Activated CD4-positive, alpha-beta T cell treated with anti-CD3 and anti-CD28 coated beads, Interleukin-2, amount 50 U/mL, for 24 hours (primary cell): ENCODE measurements around the gene SLC26A8.

Experiments
- DNase-seq, 2 donors: peaks; one replicate each; pipeline ENCODE4 v3.0.0-alpha.2; 2020; ENCODE audit warnings: low read depth in 1 of 2, low spot score in 1 of 2

The SLC26A8 gene, protein sequence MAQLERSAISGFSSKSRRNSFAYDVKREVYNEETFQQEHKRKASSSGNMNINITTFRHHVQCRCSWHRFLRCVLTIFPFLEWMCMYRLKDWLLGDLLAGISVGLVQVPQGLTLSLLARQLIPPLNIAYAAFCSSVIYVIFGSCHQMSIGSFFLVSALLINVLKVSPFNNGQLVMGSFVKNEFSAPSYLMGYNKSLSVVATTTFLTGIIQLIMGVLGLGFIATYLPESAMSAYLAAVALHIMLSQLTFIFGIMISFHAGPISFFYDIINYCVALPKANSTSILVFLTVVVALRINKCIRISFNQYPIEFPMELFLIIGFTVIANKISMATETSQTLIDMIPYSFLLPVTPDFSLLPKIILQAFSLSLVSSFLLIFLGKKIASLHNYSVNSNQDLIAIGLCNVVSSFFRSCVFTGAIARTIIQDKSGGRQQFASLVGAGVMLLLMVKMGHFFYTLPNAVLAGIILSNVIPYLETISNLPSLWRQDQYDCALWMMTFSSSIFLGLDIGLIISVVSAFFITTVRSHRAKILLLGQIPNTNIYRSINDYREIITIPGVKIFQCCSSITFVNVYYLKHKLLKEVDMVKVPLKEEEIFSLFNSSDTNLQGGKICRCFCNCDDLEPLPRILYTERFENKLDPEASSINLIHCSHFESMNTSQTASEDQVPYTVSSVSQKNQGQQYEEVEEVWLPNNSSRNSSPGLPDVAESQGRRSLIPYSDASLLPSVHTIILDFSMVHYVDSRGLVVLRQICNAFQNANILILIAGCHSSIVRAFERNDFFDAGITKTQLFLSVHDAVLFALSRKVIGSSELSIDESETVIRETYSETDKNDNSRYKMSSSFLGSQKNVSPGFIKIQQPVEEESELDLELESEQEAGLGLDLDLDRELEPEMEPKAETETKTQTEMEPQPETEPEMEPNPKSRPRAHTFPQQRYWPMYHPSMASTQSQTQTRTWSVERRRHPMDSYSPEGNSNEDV

DNA sequence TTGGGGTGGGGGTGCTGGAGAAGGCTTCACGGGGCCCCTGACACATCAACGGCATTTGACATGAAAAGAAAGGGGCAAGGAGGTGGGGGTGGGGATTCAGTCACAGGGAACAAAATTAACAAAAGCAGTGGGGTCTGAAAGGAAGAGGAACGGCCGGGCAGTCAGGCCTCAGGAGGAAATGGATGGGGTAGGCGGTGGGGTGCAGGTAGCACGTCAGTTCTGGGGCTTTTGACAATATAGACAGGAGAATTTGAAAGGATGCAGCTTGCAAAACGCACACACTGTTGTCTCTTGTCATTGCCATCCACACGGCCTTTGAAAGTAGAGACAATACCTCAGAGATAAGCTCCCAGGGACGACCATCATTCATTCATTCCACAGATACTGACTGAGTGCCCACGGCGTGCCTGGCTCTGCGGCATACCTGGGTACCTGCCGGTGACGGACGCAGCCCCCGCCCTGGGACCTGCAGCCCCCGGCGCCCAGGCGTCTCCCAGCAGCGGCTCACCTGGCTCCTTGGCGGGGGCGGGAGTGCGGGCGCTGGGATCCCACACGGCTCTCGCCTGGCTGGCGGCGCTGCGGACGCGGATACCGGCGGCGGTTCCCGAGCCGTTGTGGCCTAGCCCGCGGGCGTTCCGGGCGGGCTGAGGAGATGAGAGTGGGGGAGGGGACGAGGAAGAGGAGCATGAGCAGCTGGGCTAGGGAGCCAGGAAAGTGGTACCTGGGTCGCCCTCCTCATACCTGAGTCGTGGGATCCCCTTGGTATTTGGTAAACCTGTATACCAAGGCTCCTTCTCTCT is at the start of gene SLC26A8:
Gene SLC26A8, minus strand, starts transcription at position 646 of the 800 bp plus-strand sequence. CDS start 4,934 bp downstream, outside the sequence.
- DNase-seq = no peak

DNA sequence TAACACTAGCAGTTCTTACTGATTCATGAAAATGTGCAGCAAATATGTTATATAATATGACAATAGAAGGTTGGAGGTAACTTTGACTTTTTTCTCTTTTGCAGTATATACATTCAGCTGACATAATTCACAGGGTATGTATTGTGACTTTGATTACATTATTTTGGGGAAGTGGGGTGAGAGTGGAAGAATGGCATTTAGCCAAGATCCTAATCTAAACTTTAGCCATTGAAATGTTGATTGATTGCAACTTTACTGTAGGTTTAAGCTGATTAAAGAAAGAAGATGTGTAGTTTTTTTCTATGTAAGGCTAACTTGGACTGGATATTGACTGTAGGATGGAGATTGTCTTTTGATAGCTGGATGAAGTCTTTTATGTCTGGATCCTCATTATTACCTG is 49.1 kb upstream of the SLC26A8 start:
- DNase-seq = no peak

DNA sequence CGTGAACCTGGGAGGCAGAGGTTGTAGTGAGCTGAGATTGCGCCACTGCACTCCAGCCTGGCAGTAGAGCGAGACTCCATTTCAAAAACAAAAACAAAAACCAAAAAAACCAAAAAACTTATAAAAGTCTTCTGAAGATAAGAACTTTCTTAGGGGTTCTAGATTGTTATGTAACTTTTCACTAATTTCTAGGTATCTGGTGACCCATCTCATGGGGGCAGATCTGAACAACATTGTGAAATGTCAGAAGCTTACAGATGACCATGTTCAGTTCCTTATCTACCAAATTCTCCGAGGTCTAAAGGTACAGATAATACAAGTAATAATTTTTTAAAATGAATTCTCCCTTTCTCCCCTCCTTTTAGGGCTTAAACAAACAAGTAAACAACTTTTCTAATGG is 48.2 kb upstream of the SLC26A8 start:
- no peak for DNase-seq

DNA sequence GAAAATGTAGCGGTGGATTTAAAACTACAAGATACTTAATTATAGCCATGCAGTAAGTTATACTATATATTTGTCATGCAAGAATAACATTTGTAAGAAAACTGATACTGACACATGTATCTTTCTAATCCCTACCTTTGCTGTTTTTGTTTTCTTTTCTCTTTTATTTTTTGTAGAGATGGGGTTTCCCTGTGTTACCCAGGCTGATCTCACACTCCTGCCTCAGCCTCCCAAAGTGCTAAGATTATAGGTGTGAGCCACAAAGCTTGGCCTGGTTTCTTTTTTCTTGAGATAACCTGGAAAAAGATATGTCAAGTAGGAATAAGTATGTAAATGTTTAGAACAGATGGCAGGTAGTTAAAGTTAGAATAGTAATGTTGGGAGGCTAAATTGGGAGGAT is 47.3 kb upstream of the SLC26A8 start:
- DNase-seq = no peak

DNA sequence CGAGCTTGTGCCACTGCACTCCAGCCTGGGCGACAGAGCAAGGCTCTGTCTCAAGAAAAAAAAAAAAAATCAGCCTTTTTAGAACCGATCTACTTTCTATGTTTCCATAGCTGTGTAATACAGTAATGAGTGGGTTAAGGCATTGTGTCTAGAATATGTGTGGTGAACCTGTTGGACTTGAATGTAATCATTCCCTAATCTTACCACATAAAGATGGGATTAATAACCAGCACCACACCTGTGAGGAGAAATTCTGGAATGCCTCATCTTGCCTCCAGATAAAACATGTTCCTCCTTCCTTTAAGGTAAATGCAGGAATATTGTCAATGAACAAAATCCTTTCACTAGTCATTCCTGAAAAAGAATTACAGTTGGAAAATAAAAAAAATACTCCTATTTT is 46.8 kb upstream of the SLC26A8 start:
- no peak for DNase-seq

DNA sequence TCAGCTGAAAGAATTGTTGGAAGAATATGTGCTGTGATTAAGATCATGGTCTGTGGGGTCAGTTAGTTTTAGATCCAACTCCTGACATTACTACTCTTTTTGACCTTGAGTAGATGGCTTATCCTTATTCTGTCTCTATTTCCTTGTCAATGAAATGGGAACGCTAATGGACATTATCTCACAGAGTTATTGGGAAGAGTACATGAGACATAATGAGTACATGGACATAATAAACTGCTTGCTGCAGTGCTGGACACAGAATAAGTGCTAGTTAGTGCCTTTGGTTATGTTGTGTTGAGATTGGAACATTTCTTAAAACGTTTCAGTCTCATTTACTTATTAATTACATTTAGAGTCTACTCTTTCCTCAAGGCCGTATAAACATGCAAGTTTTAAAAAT is 45.8 kb upstream of the SLC26A8 start:
- no peak for DNase-seq

DNA sequence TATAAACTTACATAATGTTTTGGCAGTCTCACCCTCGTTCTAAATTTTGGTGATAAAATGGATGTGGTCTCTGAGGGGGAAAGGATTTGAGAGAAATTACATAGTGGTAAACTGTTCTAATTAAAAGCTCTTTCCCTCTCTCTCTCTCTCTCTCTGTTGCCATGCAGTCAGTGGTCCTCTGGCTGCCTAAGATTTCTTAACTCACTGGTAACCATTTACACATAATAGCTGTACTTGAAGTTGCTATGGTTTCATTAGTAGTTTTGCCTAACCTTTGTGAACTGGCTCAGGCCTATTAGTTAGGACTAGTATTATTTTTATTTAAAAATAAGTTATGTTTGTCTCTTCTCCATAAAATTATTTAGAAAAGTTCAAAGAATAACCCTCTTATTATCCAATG is 45.1 kb upstream of the SLC26A8 start:
- no peak for DNase-seq

DNA sequence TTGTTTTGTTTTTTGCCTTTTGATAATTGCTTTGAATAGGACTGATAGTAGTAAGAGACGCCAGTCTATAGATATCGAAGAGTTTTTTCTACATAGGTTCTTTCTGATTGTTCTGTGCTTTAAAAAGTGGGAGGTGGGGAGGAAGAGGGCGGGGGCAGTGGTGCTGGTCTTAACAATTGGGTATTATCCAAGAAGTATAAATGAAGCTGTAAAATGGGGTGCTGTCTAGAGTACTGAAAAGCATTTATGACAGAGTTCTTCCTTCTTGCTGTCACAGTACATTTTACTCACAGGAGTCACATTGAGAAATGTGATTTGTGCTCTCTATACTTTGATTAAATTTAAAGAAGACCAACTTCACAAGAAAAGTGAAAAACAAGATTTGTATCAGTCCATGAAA is 44.1 kb upstream of the SLC26A8 start:
- DNase-seq = no peak

DNA sequence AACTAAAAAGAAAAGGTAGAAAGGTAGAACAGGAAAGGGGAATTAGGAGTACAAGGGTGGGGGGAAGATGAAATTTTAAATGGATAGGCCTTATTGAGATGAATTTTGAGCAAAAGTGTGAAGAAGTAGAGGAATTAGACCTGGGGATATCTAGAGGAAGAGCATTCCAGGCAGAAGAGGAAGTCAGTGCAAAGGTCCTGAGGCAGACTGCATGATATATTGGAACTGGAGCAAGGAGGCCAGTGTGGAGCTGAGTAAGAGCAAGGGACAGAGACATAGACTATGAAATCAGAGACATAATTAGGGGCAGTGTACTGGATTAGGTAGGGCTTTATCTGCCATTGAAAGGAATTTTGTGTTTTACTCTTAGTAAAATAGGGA is 43.6 kb upstream of the SLC26A8 start:
- no peak for DNase-seq

DNA sequence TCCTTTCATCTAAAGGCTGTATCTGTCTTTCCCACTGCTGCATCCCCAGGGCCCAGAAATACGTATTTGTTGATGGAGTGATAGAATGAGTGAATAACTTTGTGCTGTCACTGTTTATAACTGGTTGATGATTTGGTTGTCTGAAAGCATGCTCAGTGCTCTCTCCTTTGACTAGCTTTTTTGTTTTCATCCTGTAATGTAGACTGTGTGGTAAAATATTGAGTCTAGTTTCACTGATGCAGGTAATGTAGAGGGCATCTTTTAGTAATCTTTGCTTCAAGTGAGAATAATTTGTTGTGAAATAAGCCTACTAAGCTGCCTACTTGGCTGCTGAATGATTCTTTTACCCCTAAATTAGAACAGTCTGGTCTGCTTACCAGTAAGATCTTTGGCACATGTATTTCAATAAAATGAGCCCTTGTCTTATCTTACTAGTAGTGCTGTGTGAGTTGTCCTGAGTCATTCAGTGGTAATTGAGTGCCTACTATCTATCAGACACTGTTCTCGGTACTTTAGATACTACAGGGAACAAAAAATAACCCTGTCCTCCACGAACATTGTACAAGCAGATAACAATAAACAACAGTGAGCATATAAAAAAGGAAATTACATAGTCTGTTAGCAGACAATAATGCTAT is 43.1 kb upstream of the SLC26A8 start:
- no peak for DNase-seq

DNA sequence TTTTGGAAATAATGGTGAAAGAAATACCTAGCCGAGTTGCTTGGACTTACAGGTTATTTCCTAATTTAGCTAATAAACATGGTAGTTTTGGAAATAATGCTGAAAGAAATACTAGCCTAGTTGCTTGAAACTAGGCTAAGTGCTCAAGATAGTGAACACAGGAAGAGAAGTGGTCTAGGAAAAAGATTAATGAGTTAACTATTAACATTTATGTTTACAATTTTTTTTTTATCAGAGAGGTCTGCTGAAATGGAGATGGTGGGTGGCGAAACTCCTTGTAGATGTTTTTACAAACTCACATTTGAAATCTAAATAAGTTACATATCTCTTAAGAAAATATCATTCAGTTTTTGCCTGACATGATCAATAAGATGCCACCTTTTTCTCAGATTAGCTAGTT is 42.4 kb upstream of the SLC26A8 start:
- no peak for DNase-seq

DNA sequence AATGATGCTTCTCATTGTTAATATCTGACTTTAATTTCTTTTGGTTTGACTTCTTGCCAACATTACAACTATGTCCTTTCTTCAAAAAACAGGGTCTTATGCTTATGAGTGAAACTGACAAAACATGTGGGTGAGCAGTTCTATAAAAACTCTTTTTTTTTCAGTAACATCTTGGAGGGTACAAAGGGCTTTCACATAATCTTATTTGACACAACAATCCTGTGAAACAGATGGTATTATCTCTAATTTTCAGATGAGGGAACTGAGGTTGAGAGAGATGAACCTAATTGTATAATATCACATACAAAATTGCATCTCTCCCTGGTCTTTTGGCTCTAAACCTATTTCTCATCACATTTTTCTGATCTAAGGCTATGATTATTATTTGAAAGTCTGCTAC is 41.5 kb upstream of the SLC26A8 start:
- no peak for DNase-seq

DNA sequence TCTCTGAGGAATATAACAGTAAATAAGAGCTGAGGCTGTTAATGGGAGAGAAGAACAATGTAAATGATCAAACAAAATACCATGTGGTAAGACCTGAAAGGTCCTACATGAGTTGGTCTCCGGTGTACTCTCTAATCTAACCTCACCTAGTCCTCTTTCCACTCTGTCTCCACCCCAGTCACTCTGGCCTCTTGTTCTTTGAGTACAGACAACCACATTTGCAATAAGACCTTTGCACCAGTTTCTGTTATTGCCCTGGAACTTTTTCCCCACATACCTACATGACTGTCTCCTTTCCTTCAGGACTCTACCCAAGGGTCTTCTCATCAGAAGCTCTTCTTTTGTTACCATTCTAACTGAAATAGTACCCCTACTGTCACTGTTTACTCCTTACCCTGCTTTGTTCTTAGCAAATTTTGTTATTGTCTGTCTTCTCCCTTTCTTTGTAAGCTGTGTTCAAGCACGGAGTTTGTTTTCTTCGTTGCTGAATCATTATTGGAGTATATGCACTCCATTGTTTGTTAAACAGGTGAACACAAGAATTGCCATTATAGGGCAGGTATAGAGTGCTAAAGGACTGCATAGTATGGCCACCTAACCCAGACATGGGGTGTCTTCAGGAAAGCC is 40.4 kb upstream of the SLC26A8 start:
- no peak for DNase-seq

DNA sequence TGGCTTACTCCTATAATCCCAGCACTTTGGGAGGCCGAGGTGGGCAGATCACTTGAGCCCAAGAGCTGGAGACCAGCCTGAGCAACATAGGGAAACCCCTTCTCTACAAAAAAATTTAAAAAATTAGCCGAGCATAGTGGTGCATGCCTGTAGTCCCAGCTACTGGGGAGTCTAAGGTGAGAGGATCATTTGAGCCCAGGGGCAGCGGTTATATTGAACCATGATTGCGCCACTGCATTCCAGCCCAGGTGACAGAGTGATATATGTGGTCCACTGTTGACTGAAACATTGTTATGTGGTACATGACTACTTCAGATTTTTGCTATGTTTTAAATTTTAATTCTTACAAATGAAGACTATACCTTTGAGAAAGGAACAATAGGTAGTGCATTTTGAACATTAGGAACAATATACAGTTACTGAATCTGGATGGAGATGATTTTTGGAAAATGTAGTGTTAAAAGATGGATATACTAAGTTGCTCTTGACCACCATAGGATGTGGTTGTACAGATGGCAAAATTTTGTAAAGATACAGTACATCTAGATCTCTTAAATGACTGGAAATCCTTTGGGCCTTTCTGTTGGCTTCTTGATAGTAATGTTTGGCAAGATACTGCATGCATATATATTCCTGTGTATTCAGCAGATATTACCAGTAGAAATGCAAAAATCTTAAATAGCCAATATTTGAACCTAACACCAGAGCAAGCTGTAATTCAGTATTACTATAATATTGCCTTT is 39.0 kb upstream of the SLC26A8 start:
- DNase-seq = no peak

DNA sequence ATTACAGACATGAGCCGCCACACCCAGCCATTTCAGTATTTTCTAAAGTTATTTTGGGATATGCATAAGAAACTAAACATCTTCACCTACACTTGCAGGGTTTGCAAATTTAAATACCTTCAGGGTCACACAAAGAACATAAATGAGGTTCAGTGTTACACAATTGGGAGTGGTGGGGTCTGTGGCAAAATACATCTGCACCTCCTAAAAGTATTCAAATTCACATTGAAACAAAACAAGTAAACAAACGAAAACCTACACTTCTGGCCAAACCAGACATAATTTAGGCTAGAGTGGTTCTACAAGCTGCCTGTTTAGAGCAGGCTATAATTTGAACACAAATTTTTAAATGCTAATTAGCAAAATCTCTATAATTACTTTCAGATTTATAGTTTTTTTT is 37.8 kb upstream of the SLC26A8 start:
- no peak for DNase-seq

DNA sequence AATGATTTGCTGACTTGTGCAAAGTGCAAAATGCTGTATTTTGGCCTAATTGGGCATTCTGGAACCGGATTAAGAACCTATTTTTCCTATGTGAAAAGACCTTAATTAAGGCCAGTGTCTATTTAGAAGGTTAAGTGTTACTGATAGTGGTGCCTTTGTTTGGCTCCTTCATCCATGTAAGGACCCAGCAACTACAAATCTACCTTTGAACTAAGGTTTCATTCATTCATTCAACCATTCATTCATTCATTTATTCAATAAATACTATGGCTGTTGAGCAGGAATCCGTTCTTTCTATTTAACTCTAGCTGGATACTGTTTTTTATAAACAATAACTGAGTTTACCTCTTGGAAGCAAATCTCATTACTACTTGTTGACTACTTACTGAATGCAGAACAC is 36.8 kb upstream of the SLC26A8 start:
- DNase-seq = no peak

DNA sequence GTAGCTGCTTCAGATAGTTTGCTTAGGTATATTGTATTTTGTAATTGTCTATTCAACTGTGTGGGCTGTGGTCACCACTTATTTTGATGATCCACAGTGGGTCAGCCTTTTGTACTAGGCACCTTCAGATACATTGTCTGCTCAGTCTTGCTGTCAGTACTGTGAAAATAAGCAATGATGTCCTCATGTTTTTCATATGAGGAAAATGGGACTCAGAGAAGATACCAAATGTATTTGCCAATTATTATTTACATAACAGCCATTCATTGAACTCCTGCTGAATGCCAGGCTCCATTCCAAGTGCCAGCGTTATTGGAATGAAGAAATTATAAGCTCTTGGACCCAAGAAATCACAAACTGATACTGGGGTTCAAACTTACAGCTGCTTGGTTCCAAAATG is 31.7 kb upstream of the SLC26A8 start:
- no peak for DNase-seq

DNA sequence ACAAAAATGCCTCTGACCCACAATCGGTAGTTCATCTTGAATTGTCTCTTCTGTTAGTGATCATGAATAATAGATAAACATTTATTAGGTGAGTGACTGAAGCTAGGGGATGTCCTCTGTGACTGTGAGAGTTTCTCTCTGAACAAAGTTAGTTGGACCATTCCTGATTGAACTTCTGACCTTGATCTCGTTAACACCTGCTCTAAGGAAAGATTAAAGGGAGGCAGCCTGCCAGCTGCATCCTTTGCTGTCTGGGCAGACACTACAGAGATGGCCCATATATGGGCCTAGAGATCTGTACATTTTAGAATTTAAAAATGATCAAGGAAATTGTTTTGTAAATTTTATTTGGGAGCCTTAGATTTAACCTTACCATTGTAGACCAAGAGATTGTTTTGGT is 30.5 kb upstream of the SLC26A8 start:
- DNase-seq = no peak

DNA sequence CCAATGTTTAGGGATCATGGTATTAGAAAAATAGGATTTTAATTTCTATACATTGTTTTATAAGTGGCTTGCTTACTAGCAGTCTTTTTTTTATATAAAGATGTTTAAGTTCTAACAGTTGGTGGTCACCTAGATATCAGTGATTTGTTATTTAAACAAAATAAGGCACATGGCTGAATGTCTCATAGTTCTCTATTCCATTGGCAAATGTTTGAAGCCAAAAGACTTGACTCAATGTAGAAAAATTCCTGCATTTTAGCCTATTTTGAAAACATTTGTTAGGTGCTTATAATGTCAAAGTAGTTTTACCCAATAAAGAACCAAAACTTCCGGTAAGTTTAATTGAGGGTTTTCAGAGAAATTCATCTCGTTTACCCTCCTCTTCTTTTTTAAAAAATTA is 30.0 kb upstream of the SLC26A8 start:
- no peak for DNase-seq

DNA sequence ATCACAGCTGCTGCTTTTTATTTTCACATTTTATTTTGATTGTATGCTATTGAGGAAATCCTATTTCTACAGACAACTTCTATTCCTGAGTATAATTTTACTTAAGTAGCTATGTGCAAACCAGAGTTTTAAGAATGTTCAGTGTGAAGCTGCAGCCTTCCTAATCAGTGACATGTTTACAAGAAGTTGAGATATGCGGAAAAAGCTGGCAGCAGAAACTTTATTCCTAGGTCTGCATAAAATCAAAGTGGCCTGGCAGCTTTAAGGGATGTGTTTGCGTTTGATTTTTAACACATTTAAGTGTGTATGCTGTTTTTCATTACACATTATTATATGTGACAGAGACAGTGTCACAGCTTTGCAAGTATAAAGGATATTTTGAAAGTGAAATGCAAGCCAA is 29.4 kb upstream of the SLC26A8 start:
- no peak for DNase-seq
